HUDEP-2 (cell line): ENCODE data around the gene DISP3.
A peak's percentile ranks its signal among the peaks of the same experiment; 100 is the strongest.

Experiments
- DNase-seq, 76 experiments: peaks; one replicate each; lab custom pipeline; 2025; ENCODE audit not compliant: unreplicated experiment in 76 of 76; lab: John Stamatoyannopoulos, UW

The DISP3 gene

DNA sequence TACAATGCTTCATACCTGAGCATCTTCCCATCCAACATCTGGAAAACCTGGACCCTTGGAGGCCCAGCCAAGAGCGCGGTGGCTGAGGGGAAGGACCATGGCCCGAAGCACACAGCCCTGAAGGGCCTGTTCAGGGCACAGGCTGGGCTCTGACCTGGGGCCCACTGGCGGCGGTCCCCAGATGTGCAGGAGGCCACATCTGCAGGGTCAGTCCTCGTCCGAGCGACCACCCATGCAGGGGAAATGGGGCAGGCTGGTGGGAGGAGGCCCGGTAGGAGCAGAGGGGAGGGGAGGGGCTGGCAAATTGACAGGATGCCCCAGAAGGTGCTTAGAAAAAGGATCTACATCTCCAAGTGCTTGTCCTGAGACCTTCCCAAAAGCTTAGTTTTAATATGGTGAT is 59.9 kb downstream of the DISP3 start:
- DNase-seq = no peak

- DNase-seq = no peak
Observed at GRCh38 chr1:11539850-11540772, 61.2 kb downstream of the DISP3 start.

DNA sequence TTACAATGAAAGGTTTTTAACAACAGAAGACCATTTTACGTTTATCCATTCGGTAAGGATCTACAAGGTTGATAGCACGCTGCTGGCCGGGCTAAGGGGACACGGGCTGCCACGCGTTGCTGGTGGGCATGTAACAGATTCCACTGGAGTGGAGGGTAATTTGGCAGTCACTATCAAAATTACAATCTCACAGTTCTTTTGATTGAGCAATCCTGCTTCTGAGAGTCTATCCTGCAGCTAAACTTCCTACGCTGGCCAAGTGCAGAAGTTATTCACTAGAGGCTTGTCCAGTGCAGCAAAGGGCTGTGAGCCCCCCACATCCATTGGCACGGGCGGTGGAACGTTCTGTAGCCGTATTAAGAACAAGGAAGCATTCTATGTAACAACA is 61.8 kb downstream of the DISP3 start:
- DNase-seq = no peak

GRCh38 chr1:11541236-11541635 is 62.3 kb downstream of the DISP3 start:
- DNase-seq = no peak

DNA sequence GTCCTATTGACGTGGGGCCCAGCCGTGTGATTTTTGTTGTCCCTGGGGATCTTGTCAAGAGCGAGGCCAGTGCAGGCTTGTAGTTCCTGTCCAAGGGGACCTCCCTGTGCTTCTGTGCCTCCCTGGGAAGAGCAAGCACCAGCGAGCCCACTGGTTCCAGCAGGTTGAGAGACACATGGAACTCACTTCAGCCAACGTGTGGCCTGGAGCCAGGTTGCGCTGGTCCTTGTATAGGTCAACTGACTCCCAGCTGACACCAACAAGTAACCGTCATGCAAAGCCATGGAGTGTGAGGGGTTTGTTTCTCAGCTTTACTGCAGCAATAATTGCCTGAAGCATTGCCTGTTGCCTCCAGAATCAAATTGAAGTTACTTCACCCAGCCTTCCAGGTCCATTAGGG is 63.0 kb downstream of the DISP3 start:
- no peak for DNase-seq

DNA sequence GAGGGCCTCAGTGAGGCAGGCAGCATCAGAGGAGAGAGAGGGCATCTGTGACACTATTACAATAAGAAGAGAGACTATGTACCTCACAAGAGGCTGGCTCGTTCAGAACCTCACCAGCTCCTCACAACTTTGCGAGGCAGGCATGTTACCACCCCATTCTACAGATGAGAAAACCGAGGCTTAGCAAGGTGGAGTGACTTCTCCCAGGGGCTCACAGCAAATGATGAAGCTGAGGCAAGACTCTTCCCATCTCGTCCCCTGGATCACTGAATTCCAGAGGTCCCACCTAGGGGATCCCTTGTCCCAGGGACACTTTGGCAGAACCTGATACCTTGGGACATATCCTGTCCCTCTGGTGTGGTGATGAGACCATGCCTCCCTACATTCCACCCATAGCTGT is 64.4 kb downstream of the DISP3 start:
- no peak for DNase-seq

DNA sequence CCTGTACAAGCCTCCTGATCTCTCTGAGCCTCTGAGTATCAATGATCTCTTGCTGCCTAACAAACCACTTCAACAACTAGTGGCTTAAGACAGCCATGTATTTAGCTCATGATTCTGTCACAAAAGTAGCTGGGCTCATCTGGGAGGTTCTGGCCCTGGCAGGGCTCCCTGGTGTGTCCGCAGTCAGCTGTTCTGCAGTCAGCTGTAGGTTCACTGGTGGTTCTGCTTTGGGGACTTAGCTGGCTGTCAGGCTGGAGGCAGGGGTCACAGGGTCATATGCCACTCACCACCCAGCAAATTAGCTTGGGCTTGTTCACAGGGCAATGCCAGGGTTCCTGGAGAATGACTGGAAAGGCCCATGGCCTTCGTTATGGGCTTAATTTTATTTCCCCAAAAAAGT is 64.8 kb downstream of the DISP3 start:
- DNase-seq = no peak

DNA sequence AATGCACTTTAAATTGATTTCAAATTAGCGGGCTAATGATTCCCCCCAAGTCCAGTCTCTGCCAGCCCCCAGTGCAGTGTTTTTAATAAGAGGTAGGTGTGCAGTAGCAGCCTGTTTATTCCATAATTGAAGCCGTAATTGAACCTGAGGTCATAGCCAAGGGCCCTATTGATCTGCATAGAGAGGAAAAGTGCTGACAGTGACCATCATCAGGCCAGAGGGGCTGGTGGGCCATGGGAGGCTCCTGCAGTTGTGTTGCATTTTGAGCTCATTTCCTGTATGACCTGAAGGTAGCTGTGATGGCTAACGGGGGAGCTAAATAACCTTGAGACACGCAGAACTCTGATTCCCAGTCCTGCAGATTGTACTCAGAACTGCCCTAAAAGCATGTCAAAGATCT is 67.5 kb downstream of the DISP3 start:
- no peak for DNase-seq

DNA sequence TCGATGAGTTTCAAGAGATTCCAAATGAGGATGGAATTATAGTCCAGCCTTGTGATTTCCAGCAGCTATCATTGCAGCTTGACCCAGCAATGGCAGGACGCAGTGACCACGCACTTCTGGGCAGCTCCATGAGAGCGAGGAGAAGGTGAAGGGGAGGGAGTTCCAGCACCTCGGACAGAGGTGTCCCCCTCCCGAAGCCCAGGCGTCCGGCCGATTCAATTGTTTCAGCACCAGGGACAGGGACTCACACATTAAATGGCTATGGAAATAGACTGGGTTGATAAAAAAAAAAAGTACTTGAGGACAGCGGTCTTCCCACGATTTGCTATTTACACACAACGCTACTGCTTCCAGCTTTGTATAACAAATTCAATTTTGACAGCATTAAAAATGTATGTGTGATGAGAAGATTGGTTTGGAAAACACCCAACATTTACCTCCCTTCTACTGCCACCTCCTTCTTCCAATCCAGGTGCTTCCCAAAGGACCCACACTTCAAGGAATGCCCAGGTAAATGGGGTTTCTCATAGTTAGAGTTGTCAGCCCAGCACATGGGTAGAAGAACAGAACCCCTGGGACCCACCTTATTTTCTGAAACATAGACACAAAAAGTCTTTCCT is 71.8 kb downstream of the DISP3 start:
- DNase-seq = peak in 55 of 76 experiments; percentile 5 to 63 (median 30)

- DNase-seq = no peak
Observed at GRCh38 chr1:11558276-11558675, 79.3 kb downstream of the DISP3 start.

GRCh38 chr1:11558871-11559590 is 80.1 kb downstream of the DISP3 start:
- no peak for DNase-seq

DNA sequence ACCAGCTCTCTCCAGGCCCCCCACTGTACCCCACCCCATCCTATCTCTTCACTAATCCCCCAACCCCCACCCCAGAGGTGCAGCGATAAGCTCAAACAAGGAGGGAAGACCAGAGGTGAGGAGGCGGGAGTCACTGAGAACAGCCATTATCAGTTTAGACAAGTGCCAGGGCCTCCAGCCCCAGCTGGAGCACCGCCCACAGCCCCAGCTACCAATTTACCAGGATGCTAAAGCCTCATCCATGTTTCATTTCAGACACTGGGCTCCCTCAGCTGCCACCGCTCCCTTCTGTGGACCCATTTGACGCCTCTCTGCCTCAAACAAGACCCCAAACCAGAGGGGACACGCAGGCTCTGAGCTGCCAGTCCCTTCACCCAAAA is 80.6 kb downstream of the DISP3 start:
- DNase-seq = no peak

GRCh38 chr1:11560061-11560460 is 81.1 kb downstream of the DISP3 start:
- no peak for DNase-seq

GRCh38 chr1:11561740-11562139 is 82.8 kb downstream of the DISP3 start:
- no peak for DNase-seq

DNA sequence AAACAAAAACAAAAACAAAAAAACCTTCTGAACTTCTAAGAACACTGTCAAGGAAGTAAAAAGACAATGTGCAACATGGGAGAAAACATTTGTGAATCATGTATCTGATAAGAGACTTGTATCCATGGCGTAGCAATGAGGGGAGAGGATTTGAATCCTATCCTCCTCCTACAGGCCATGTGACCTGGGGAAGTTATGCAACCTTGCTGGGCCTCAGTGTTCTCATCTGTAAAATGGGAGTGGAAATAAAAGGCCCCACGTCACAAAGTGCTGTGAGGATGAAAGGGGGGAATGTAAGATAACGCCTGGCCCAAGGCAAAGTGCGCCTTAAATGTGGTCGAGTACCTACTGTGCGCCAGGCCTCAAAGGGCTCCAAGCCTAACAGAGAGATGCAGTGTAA is 83.7 kb downstream of the DISP3 start:
- no peak for DNase-seq

- peak in 1 of 76 experiments; percentile 5 for DNase-seq
Observed at GRCh38 chr1:11563560-11564069, 84.7 kb downstream of the DISP3 start.

DNA sequence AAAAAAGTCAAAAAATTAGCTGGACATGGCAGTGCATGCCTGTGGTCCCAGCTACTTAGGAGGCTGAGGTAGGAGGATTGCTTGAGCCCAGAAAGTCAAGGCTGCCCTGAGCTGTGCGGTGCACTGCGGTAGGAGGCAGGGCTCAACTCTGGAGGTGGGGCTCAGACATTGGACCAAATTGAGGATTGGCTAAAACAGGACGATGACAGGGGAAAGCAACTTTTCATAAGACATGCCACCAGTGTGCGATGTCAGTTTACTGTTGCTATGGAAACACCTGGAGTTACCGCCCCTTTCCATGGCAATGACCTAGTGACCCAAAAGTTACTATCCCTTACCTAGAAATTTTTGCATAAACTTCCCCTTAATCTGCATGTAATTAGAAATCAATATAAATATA is 85.3 kb downstream of the DISP3 start:
- DNase-seq = no peak

DNA sequence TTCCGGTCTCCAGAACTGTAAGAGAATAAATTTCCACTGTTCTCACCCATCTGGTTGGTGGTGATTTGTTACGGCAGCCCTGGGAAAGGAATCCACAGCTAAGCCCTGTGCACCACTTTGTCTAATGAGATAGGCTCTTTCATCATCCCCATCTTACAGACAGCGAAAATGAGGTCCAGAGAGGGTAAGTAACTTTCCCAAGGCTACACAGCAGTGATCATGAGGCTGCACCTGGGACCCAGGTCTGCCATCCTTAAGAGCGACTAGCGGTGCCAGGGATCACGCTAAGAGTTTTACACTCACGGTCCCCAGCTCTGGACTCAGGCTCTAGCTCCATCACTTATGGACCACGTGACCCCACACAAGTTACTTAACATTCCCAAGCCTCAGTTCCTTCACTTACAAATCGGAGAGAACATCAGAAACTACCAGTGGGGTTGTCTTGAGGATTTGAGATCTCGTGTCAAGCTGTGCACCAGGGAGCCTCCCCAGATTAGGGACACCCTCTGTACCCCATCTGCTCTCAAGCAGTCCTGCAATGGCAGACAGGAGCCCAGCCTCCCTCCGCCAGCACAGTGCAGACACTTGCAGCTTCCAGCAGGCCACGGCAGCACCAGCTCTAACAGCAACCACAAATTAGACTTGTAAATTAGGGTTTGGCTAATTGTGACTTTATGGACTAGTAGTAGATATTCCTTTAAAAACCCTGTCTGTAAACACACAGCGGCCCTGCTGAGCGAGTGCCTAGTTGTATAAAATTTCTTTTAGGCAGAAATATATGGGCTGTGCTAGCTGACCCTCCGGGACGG is 87.3 kb downstream of the DISP3 start:
- DNase-seq = no peak

DNA sequence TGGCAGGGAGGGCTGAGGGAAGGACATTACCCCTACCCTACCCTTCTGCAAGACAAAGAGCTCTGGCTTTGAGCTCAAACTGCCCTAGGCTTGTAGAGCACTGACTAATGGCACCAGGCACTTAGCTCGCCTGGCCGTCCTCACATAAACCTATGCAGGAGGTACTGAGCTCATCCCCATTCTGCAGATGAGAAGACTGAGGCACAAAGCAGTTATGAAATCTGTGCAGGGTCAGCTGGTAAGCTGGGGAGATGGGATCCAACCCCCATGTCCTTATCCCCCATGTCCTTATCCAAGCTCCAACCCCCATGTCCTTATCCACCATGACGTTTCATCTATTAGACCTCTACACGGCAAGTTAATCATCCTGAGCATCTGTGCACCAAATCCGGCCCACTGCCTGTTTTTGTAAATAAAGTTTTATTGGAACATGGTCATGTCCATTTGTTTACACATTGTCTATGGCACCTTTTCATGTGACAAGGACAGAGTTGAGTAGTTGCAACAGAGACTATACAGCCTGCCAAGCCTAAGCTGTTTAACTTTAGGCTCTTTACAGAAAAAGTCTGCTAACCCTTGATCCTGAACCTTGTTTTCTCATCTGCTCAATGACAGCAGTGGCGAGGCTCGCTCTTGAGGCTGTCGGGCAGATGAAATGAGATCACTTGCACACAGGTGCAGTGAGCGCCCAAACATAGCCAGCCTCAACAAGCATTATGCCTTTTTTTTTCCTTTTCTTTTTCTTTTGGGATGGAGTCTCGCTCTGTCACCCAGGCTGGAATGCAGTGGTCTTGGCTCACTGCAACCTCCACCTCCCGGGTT is 88.5 kb downstream of the DISP3 start:
- DNase-seq = no peak

DNA sequence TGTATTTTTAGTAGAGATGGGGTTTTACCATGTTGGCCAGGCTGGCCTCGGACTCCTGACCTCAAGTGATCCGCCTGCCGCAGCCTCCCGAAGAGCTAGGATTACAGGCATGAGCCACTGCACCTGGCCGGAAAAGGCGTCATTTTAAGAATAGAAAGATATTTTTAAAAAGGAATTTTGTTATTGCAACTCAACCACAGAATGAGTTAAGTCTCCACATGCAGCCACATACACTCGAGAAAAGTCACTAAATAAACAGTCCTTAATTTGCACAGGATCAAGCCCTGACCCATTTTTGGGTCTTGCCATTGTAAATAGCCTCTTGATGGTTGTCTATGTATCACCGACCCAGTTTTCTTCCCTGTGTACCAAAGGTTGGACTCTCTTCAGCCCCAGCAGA is 89.7 kb downstream of the DISP3 start:
- DNase-seq = no peak
